HG02938 (cell line): ENCODE measurements around the gene PHACTR1.

Experiments
- ATAC-seq: cut with Tn5 transposase; IDR thresholded peaks from one replicate; pipeline ENCODE4 v1.9.1; 2021; ENCODE audit warnings: mild to moderate bottlenecking, moderate library complexity; ENCODE audit not compliant: unreplicated experiment

The PHACTR1 gene

DNA sequence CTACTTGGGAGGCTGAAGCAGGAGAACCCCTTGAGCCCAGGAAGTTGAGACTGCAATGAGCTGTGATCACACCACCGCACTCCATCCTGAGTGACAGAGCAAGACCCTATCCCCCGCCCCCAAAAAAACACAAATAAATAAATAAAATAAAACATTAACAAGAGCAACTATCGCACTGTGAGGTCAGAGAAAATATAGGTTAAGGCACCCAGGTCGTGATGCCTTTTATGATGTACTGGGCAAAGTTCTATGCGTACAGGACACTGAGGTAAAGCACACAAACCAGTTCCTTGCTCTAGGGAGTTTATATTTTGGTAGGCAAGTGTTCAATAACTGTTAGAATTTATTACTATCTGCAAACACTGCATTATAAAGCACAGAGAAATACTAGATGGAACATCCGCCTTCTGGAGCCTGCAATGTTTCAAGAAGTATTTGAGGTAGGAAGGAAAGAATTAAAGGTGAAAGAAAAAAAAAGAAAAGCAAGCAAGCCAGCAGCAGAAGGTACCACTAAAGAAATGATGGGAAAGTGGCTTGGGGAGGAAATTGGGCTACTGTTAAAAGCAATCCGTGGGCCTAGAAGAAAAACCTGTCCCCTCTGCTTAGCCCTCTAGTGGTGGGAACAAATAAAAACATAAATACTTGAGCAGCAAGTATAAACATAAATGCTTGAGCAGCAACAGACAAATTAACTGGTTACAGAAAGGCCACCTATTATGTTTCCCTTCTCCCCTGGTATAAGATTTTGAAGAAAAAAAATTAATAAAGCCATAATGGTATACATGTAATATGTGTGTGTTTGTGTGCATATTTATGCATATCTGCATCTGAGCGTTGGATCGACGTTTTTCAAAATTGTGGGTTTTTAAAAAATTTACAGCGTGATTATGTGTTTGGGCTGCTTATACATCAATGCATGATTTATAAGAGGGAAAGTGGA is 128.0 kb downstream of the PHACTR1 start:
- no peak for ATAC-seq

DNA sequence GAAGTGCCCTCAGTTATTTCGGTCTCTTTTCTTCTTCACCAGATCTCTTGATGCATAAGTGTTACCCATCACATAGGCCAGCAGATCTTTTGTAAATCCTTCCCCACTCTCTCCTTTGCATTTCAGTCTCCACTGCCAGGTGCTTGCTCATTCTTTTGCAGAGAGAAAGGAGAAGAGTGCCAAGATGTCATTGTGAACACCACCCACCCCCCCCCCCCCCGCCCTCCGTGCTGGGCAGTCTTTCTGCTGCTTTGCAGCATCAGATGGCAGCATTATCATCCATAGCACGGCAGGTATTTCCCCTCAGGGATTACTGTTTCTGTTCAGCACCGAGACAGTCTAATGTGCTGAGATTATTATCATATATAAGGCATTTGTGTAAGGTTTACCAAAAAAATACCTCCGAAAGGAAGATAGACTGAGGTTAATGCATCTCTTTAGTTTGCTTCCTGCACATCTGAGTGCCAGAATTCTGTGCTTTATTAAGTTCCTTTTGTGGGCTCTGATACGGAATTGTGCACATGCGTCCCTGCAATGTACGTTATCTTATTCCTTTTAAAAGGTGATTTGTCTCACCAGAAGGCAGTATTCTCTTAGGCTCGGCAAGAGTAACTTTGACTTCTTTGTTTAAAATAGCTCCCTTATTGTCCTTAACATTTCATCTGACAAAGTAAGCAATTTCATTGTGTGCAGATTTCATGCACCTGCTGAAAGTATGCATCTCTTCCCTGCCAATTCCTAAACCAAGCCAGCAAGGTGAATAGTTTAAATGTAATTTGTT is 128.8 kb downstream of the PHACTR1 start:
- ATAC-seq, result no peak

DNA sequence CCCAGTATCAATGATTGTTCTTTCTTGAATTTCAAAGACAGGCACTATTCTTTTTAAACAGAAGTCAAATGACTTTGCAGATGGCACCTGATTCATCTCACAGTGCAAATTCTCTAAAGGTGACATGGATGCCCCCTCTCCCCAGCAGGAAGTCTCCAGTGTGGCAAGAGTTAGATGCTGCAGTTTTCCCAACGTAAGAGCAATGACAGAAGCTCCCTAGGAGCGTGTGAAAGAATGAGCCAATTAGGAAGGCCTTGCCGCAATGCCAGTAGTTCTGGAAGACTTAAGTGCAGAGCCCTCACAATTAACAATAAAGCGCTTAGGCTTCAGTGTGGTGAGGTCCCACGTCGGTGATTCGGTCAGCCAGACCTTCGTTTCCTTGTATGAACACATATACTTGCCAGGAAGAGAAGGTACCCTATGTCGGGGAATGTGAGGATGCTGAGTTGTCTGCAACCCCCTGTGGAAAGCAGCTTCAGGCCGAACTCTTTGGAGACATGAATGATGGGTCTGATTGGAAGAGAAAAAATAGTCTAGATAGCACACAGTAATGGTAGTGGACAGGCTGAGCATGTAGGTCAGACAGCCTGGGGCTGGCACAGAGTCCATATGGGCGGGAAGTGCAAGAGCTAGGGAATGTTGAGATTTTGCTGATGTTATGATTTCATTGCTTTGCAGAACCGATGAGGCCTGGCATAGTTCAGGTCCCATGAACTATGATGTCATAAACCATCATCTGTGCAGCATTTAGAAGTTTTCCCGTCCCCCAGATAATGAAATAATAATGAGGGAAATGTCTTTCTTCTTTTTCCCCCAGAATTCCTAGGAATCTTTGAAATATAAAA is 132.6 kb downstream of the PHACTR1 start:
- no peak for ATAC-seq

DNA sequence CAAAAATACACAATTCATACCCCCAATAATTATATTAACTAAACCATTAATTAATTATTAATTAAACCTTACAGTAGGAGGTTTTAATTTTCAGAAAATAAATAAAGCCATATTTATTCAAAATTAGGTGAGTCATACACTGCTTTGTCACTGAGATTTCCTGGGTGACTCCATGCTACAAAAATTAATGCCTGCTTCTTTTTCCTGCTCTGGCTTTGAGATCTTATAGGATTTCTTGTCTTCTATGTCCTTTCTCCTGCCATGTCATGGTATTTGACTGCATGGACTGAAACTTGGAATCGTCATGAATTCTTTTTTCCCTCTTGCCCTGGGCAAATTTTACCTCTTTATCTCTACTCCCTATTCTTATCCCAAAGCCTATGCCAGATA is 133.2 kb downstream of the PHACTR1 start:
- no peak for ATAC-seq

DNA sequence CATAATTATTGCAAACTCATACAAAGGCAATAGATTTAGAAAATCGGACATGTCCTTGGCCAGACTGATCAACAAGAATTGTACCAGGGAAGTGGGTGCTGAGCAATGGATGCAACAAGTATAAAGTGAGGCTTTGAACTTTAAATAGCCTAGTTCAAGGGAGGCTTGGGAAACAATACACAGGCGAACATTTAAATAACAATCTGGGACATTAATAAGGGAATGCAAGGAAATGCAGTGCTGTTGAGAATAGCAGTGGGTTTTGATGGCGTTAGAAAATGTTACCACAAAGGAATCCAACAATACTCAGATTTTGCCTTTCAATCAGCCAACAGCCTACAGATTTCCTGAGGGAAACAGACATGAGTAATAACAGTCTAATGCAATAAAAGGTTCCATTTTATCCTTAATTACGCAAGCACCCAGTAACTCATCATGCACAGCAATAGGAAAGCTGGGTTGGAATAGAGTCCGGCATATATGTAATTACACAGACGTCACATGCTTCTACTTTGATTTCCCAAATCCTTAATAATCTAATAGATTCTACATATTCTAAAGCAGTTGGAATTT is 134.6 kb downstream of the PHACTR1 start:
- ATAC-seq, result no peak

DNA sequence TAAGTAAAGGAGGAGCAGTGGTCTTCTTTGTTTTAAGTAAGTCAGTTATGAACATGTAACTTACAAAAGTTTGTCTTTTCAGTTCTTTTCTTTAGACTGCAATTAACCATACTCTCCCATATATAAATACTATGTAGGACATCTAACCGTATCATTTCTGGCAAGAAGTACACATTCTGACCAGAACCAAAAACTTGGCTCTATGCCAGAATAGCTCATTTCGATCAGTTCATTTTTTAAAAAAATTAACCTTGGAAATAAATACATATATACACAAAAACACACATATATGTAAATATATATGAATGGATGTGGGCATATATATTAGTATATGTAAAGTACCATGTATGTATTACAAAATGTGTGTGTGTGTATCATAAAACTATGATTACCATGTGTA is 145.0 kb downstream of the PHACTR1 start:
- no peak for ATAC-seq

DNA sequence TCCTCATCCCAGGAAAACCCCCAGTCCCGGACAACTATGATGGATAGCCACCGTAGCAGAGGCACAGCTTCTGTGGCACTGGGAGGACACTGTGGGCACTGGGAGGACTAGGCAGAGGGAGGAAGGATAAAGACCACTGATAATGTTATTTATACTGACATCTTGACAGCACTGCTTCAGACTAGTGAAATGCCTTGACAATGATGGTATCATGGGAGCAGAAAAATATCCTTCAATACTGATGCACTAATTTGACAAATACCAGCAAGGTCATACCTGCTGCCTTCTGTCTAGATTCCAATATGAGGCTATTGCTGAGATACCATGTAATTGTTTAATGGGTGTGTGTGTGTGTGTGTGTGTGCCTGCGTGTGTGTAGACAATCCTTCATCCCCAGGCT is 148.6 kb downstream of the PHACTR1 start:
- ATAC-seq, result no peak

DNA sequence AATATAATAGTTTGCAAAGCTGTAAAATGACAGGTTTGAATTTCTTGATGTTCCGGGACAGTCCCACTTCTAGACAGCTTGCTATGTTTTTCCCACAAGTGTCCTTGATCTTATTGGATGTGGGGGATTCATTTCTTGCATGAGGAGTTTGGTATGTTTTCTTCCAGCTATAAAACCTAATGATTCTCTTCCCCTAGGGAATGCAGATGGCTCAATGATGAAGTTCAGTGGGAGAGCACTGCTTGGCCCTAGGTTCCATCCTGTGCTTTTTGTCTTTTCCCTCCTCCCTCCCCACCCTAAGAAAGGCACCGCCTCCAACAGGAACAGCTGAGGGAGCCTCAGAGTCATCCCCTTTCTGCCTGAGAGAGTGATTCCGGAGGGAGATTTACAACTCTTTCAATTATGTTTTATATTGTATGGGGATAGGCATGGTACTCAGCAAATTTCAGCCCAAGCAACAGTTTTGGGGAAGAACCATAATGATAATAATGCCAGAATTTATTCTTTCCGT is 149.2 kb downstream of the PHACTR1 start:
- ATAC-seq, result no peak

DNA sequence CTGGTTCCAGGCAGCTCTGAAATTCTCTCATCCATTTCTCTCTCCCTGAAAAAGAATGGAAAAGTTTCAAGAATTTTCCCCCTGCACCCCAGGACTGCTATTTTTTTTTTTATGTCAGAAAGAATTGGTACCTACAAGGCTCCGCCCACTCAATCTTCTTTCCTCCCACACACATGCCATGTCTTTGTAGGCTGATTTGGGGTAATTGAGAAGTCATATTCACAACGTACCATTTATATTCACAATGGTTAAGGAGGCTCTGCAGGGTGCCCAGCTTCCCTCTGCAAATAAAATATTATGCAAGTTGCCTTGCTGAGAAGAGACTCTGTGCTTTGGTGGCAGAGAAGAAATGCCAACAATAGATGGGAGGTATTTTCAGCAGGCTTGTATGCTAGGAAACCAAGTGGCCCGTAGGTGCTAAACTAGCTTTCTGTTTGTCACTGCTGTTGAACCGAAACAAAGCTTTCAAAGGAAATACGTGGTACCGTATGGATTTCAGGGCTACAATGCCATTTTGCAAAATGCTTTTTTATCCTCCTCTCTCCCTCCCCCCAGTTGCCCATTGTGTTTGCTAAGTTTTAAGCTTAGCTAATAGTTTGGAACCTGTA is 150.0 kb downstream of the PHACTR1 start:
- ATAC-seq, result no peak

DNA sequence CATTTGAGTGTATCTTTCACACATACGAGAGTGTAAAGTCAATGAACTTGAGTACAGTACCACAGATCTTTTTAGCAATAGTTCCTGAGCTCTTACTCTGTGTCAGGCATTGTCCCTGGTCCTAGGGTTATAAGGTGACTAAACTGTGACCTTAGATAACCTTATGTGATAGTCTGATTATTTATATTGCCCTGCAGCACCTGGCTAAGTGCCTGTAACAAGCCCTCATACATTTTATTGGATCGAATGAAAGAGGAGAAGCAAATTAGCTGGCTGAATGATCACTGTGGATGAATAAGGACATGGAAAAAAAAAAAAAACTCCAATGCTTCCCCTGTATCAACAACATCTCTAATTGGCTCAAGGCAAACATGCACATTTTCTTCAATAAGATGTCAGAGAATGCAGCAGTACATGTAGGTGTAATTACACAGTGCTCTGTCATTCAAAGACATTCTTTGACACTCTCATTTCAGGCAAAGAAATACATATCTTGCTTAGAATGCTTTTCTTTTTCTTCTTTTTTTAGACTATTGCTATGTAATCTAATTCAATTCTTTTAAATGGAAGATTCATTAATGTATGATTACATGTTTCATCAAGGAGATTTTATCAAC is 153.4 kb downstream of the PHACTR1 start:
- no peak for ATAC-seq

DNA sequence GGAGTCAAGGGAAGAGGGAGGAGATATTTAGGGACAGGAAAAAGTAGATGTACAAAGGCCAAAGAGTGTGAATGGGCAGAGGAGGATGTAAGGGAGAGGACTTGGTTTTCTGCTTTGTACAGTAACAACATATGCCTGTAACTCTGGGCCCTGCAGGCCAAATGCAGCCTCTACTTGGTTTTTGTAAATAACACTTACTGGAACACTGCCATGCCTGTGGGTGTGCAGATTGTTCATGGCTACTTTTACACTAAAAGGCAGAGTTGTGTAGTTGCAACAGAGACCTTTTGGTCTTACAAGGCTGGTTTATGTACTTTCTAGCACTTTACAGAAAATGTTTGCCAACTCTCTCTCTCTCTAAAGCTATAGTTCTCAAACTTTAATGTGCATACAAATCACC is 157.1 kb downstream of the PHACTR1 start:
- no peak for ATAC-seq

DNA sequence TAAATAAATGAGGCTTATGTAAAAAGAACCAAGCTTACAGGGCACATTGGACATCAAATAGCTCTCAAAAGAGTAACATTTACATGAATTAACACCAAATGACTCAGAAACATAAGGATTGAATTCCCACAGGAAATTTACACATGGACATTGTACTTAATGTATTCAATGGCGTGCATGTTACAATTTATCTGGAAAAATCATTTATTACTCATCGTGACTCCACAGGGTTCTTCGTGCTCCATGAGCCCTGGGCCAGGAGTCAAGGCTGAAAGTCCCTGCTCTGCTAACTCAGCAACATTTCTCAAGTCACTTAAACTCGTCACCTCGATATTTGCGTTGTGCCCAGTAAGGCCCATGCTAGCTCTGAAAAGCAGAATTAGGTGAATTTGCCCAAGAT is 158.5 kb downstream of the PHACTR1 start:
- ATAC-seq, result no peak

DNA sequence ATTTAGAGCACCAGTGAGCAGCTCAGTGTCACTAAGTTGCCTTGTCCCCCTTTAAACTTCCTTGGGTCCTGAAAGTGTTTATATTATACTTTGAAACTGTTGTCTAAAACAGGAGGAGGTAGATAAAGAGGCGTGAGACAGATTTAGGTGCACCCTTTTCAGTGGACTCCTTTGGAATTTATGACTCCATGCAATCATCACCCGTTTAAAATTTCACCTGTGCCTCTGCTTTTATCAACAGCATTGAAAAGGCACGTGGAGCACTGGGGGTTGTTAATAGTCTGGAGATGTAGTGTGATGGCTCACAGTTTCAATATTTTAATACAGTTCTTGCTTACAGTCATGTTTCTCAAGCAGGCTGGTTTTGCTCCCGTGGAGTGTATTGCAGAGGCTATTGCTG is 162.2 kb downstream of the PHACTR1 start:
- ATAC-seq, result no peak

DNA sequence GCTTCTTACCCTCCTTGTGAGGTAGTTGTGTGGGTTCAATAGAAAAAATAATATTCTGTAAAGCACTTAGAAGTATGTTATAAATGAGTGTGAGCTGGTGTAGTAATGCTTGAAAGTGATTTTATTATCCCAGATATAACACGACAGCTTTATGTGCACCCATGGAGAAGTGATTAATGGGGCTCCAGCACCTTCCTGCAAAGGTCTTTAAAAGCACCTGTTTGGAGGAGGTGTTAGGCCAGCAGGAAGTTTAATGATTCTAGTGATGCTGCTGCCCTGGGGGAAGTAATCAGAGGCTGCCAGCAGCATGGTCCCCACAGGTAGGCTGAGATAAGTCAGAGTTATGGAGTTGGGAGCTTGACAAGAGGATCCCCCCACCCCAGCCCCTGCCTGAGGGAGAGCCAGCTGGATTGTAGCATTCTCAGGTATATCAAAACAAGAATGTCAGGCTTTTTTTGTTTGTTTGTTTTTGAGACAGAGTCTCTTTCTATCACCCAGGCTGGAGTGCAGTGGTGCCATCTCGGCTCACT is 166.3 kb downstream of the PHACTR1 start:
- ATAC-seq, result no peak

DNA sequence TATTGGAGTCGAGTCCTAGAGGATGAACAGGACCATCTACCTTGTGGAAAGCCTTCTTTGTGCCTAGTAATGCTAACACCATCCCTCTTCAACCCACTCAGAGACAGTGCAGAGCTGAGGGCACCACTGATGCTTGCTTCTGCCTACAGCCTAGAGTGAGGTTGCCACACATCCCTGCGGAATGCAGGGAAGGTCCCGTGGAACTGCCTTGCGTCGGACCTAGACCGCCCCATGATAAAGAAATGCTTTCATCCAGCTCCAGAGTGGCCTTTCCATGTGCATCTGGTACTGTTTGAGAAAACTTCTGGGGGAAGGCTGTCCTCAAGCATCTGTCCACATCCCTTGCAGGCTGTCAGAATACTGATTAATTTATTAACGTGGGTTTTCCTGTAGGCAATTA is 168.4 kb downstream of the PHACTR1 start:
- no peak for ATAC-seq

DNA sequence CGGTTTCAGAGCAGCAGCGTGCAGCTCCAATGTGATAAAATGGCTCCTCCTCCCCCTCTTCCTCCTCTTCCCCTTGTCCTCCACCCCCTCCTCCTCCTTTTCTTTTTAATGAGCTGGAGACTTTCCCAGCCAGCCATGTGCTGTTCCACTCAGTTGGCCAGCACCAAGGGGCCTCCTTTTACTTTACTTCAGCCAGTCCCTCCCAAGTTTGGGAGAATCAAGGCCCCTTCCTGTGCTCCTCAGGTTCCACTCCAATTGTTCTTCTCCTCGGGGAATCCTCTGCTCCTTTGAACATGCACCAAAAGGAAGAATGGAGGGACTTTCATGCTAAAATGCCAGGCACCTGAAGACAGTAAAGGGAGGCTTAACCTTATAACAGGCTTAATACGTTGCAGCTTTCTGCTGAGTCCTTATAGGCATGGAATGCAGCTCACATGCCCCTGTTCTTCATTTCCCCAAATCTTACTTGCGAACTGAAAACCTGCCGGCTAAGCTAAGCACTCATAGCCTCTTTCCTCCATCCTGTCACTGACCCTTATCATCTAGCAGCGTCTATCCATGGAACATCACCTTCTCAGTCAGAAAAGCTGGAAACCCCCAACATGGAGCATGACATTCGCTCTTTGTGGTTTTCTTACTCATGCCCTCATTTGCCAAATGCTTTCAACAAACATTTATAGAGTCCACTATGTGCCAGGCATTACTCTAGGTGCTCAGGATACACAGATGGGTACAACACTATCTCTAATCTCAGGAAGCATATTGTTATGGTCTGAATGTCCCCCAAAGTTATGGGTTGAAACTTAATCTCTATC is 170.6 kb downstream of the PHACTR1 start:
- no peak for ATAC-seq

DNA sequence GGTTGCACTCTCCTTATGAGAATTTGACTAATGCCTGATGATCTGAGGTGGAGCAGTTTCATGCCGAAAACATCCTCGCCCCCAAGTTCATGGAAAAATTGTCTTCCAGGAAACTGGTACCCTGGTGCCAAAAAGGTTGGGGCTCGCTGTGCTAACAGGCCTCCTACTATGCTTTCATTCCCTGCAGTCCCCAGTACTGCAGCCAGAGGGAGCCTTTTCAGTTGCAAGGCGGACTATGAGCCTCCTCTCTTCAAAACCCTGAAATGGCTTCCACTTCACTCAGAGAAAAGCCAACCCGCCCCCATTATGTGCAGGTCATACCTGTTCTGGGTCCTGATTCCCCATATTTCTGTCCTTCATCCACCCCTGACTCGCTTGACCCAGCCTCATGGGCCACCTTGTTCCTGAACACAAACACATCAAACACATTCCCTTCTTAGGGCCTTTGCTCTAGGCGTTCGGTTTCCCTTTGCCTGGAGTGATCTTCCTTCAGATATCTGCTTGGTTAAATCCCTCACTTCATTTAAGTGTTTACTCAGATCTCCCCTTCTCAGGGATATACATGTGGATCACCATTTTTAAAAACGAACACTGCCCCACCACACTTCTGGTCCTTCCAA is 173.7 kb downstream of the PHACTR1 start:
- no peak for ATAC-seq

DNA sequence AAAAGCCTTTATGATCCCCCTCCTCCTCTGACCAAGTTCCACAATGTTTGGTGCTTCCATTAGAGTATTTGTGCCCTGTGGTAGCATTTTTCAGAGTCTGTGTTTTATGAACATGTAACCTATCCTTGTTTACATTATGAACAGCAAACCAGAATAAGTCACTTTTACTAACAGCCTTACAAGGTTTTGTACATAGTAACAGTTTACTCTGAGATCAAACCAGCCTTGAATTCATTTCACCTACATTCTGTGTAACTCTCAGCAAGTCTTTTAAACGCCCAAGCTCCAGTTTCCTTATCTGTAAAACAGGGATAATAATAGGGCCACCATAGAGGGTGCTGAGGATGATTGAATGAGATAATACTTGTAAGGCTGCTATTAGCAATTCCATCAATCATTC is 175.0 kb downstream of the PHACTR1 start:
- ATAC-seq, result no peak
